GM21576 (cell line): ENCODE results near the gene GABRR2.

Source experiments
- ATAC-seq: cut with Tn5 transposase; IDR thresholded peaks from one replicate; pipeline ENCODE4 v1.9.1; 2021; ENCODE audit warnings: mild to moderate bottlenecking, moderate library complexity; ENCODE audit not compliant: unreplicated experiment

The GABRR2 gene

GRCh38 chr6:89216411-89216810 is 98.7 kb downstream of the GABRR2 start:
- ATAC-seq: no peak

- no peak for ATAC-seq
These were observed 99.7 kb downstream of the GABRR2 start for GRCh38 chr6:89215391-89215790.

GRCh38 chr6:89214197-89214596 is 100.9 kb downstream of the GABRR2 start:
- no peak for ATAC-seq

- ATAC-seq: no peak
These were observed 102.6 kb downstream of the GABRR2 start for GRCh38 chr6:89212472-89212871.

GRCh38 chr6:89209457-89209856 is 105.6 kb downstream of the GABRR2 start:
- no peak for ATAC-seq

GRCh38 chr6:89208551-89208950 is 106.5 kb downstream of the GABRR2 start:
- no peak for ATAC-seq
